GM23338 (cell line): ENCODE results near the gene BLVRA. TPM values are rescaled to one million over a fixed set of nuclear protein-coding genes. Genes with fewer than 3 reads are reported as not detected.

ENCODE experiments used
- ATAC-seq: fragments of 200-7000 bp; cut with Tn5 transposase; 3 replicates; pipeline ENCODE4 v1.9.1; 2020
- DNase-seq: peaks from one replicate; pipeline ENCODE4 v3.0.0-alpha.2; 2015; ENCODE audit warnings: low spot score
- H2AFZ ChIP-seq: fragments of 200-600 bp; sonication (generic); 2 replicates; pipeline ENCODE4 v1.8.0; 2016; ENCODE audit warnings: antibody characterized with exemption, mild to moderate bottlenecking, moderate library complexity
- H3F3A ChIP-seq: fragments of 200-600 bp; sonication (generic); replicated peaks from 2 replicates; pipeline ENCODE4 v1.8.0; 2017; ENCODE audit warnings: antibody characterized with exemption, mixed run types, low read depth
- H3K27ac ChIP-seq: fragments of 200-600 bp; sonication (generic); 2 replicates; pipeline ENCODE4 v1.6.1; 2016; ENCODE audit warnings: low read depth
- H3K27me3 ChIP-seq: fragments of 200-600 bp; sonication (generic); 2 replicates; pipeline ENCODE4 v1.8.0; 2016; ENCODE audit warnings: mild to moderate bottlenecking, mixed run types, moderate library complexity; ENCODE audit not compliant: insufficient read depth
- H3K36me3 ChIP-seq: fragments of 200-600 bp; sonication (generic); 2 replicates; pipeline ENCODE4 v1.8.0; 2016; ENCODE audit warnings: mild to moderate bottlenecking; ENCODE audit not compliant: insufficient read depth
- H3K4me1 ChIP-seq: fragments of 200-600 bp; sonication (generic); 2 replicates; pipeline ENCODE4 v1.8.0; 2016; ENCODE audit warnings: mild to moderate bottlenecking, moderate library complexity; ENCODE audit not compliant: insufficient read depth
- H3K4me2 ChIP-seq: fragments of 200-600 bp; sonication (generic); 2 replicates; pipeline ENCODE4 v1.7.1; 2017; ENCODE audit warnings: mixed run types
- H3K4me3 ChIP-seq: fragments of 200-600 bp; sonication (generic); 2 replicates; pipeline ENCODE4 v1.6.1; 2016; ENCODE audit warnings: mixed run types
- H3K79me2 ChIP-seq: fragments of 200-600 bp; sonication (generic); replicated peaks from 2 replicates; pipeline ENCODE4 v1.8.0; 2017; ENCODE audit warnings: mild to moderate bottlenecking; ENCODE audit not compliant: insufficient read depth
- H3K9me2 ChIP-seq: fragments of 200-600 bp; sonication (generic); 2 replicates; pipeline ENCODE4 v1.8.0; 2017; ENCODE audit not compliant: insufficient read depth
- H4K20me1 ChIP-seq: fragments of 200-600 bp; sonication (generic); replicated peaks from 2 replicates; pipeline ENCODE4 v1.8.0; 2017; ENCODE audit warnings: mild to moderate bottlenecking; ENCODE audit not compliant: insufficient read depth
- H3K27ac Mint-ChIP-seq: 2 replicates; pipeline ENCODE4 v1.8.0; 2020; ENCODE audit warnings: inconsistent platforms, mild to moderate bottlenecking, moderate library complexity, mixed read lengths
- H3K27me3 Mint-ChIP-seq: 3 replicates; pipeline ENCODE4 v1.8.0; 2022; ENCODE audit warnings: low read depth, mild to moderate bottlenecking, moderate library complexity, mixed read lengths, inconsistent platforms; ENCODE audit not compliant: insufficient read depth, poor library complexity
- H3K36me3 Mint-ChIP-seq: 3 replicates; pipeline ENCODE4 v1.8.0; 2021; ENCODE audit warnings: low read depth, mild to moderate bottlenecking, inconsistent platforms, moderate library complexity, mixed read lengths
- H3K4me1 Mint-ChIP-seq: 3 replicates; pipeline ENCODE4 v1.8.0; 2020; ENCODE audit warnings: mild to moderate bottlenecking, inconsistent platforms, mixed read lengths
- H3K4me3 Mint-ChIP-seq: 3 replicates; pipeline ENCODE4 v1.8.0; 2021; ENCODE audit warnings: moderate library complexity, mild to moderate bottlenecking, inconsistent platforms, mixed read lengths
- H3K9me3 Mint-ChIP-seq: 3 replicates; pipeline ENCODE4 v1.8.0; 2020; ENCODE audit warnings: moderate library complexity, mild to moderate bottlenecking, inconsistent platforms, mixed read lengths
- CREB1 ChIP-seq: fragments of 250-450 bp; sonication (Bioruptor Pico); IDR thresholded peaks from 2 replicates; pipeline ENCODE4 v1.5.0; 2020; ENCODE audit warnings: low read depth, mild to moderate bottlenecking, moderate library complexity
- CTCF ChIP-seq, 2 experiments: fragments of 200-600 bp in 1 of 2; sonication (generic) in 1 of 2; conservative IDR thresholded peaks; 2 replicates each; pipeline versions ENCODE4 v1.5.1 to v1.6.1; 2016 to 2017; ENCODE audit warnings: antibody characterized with exemption in 2 of 2, low read depth in 2 of 2, mild to moderate bottlenecking in 2 of 2, moderate library complexity in 1 of 2
- ETS1 ChIP-seq: IDR thresholded peaks from 2 replicates; pipeline ENCODE4 v1.6.1; 2016; ENCODE audit warnings: antibody characterized with exemption
- EZH2 ChIP-seq: fragments of 200-600 bp; sonication (generic); IDR thresholded peaks from one replicate; pipeline ENCODE4 v1.8.0; 2017; ENCODE audit warnings: antibody characterized with exemption, mild to moderate bottlenecking, low read depth; ENCODE audit not compliant: unreplicated experiment
- EZH2phosphoT487 ChIP-seq: fragments of 200-600 bp; sonication (generic); IDR thresholded peaks from one replicate; pipeline ENCODE4 v1.8.1; 2018; ENCODE audit warnings: antibody characterized with exemption; ENCODE audit not compliant: unreplicated experiment
- JUNB ChIP-seq: IDR thresholded peaks from one replicate; pipeline ENCODE4 v1.6.1; 2016; ENCODE audit warnings: antibody characterized with exemption; ENCODE audit not compliant: unreplicated experiment
- NANOG ChIP-seq: IDR thresholded peaks from 2 replicates; pipeline ENCODE4 v1.6.1; 2016; ENCODE audit warnings: antibody characterized with exemption, borderline replicate concordance
- POLR2AphosphoS5 ChIP-seq: IDR thresholded peaks from 2 replicates; pipeline ENCODE4 v1.6.1; 2016; ENCODE audit warnings: antibody characterized with exemption, low read depth
- REST ChIP-seq: IDR thresholded peaks from one replicate; pipeline ENCODE4 v1.6.1; 2018; ENCODE audit warnings: antibody characterized with exemption; ENCODE audit not compliant: unreplicated experiment
- STAT1 ChIP-seq: IDR thresholded peaks from one replicate; pipeline ENCODE4 v1.6.1; 2016; ENCODE audit warnings: antibody characterized with exemption; ENCODE audit not compliant: unreplicated experiment
- ZNF331 ChIP-seq: fragments of 250-450 bp; sonication (Bioruptor Pico); IDR thresholded peaks from 2 replicates; pipeline ENCODE4 v1.5.0; 2020; ENCODE audit warnings: low read depth, mild to moderate bottlenecking, moderate library complexity
- polyA plus RNA-seq: library from polyadenylated mRNA; unstranded; fragments of >200 nt; fragmentation: Nextera tagmentation; extraction: Ambion mirVana; gene quantifications from 2 replicates; pipeline ENCODE4 v1.2.1, GENCODE V29; 2016
- total RNA-seq: library from RNA; depleted of rRNA; stranded (reverse); fragments of >200 nt; shearing (Covaris generic); gene quantifications from 2 replicates; pipeline ENCODE4 v1.2.3, GENCODE V29; 2014

The BLVRA gene
- total and polyA plus RNA-seq, 2 experiments from 2014 or later, result 17.0 to 46.5 TPM

- H2AFZ ChIP-seq, result no peak overlapping the region
- no peaks in the 10 kb centered on the region for H3K9me3 Mint-ChIP-seq
- H3K36me3 Mint-ChIP-seq, result peaks cover 14% of the 10 kb centered on the region
- no peak for ATAC-seq
- H3K27me3 ChIP-seq, result no peaks in the 10 kb centered on the region
- H3K4me2 ChIP-seq, result no peak overlapping the region
- H3K4me3 Mint-ChIP-seq, result no peak overlapping the region
- H3K4me1 ChIP-seq, result peaks cover 2% of the 10 kb centered on the region
- H3F3A ChIP-seq, result no peaks in the 10 kb centered on the region
- no peaks in the 10 kb centered on the region for H4K20me1 ChIP-seq
- 0 out of 2 replicates have a peak, but pooled peaks cover 4% of the 10 kb centered on the region for H3K36me3 ChIP-seq
- H3K4me1 Mint-ChIP-seq, result peaks cover under 1% of the 10 kb centered on the region; the same call in 2 of the 3 replicates
- TF ChIP-seq EZH2phosphoT487, result no peak
- H3K27me3 Mint-ChIP-seq, result peaks cover 4% of the 10 kb centered on the region
- no peak for DNase-seq
- no peaks in the 10 kb centered on the region; the same call in 1 of the 2 replicates for H3K79me2 ChIP-seq
- H3K9me2 ChIP-seq, result no peaks in the 10 kb centered on the region
- H3K27ac ChIP-seq, result no peak overlapping the region
- no peak overlapping the region for H3K4me3 ChIP-seq
- 0 out of 2 replicates have a peak overlapping the region, but pooled peaks have one; percentile 23 for H3K27ac Mint-ChIP-seq
These were observed 11.4 kb downstream of the BLVRA start for GRCh38 chr7:43769791-43770465.

- DNase-seq (no peak), ATAC-seq (no peak)
- no peak overlapping the region for H3K4me3 Mint-ChIP-seq
- H3K79me2 ChIP-seq, result peaks cover 6% of the 10 kb centered on the region
- no peaks in the 10 kb centered on the region for H3K4me1 ChIP-seq
- no peaks in the 10 kb centered on the region for H3K9me2 ChIP-seq
- H3K4me3 ChIP-seq, result no peak overlapping the region
- no peak overlapping the region for H2AFZ ChIP-seq
- 0 out of 2 replicates have a peak, but pooled peaks cover 4% of the 10 kb centered on the region for H3K36me3 ChIP-seq
- H3K27ac Mint-ChIP-seq, result no peak overlapping the region
- H3K27me3 ChIP-seq, result no peaks in the 10 kb centered on the region
- H3K36me3 Mint-ChIP-seq, result peaks cover 14% of the 10 kb centered on the region
- H3K4me2 ChIP-seq, result no peak overlapping the region
- H3K9me3 Mint-ChIP-seq, result no peaks in the 10 kb centered on the region
- no peaks in the 10 kb centered on the region; the same call in 2 of the 3 replicates for H3K4me1 Mint-ChIP-seq
- H4K20me1 ChIP-seq, result no peaks in the 10 kb centered on the region
- no peak overlapping the region for H3K27ac ChIP-seq
- peaks cover 3% of the 10 kb centered on the region for H3K27me3 Mint-ChIP-seq
- no peaks in the 10 kb centered on the region for H3F3A ChIP-seq
- TF ChIP-seq ZNF331 (CRISPR knock-in tag), result no peak
- TF ChIP-seq POLR2AphosphoS5, result no peak
- no peak for TF ChIP-seq REST
- no peak for TF ChIP-seq STAT1
- TF ChIP-seq ETS1, result no peak
- no peak for TF ChIP-seq NANOG
- no peak for TF ChIP-seq CREB1 (CRISPR knock-in tag)
- TF ChIP-seq EZH2, result no peak
- TF ChIP-seq EZH2phosphoT487, result no peak
- no peak for TF ChIP-seq CTCF (conservative IDR thresholded peaks at IDR 0.05; ENCODE audit: low read depth in 2 of 2)
- TF ChIP-seq JUNB, result no peak
These were observed 12.6 kb downstream of the BLVRA start for GRCh38 chr7:43771128-43771527.
